IPS DF 4.7 (cell line): ENCODE data around the gene ERC1.
A peak's percentile ranks its signal among the peaks of the same experiment; 100 is the strongest.
"Not testable (repeated sequence)": the region's sequence is repeated elsewhere in the genome, so short reads cannot be mapped to it uniquely, and the experiment has no call there.

ENCODE experiments used
- DNase-seq: peaks from one replicate; pipeline ENCODE4 v3.0.0-alpha.2; 2013; ENCODE audit warnings: low spot score; ENCODE audit errors: extremely low read depth

ERC1 gene

GRCh38 chr12:1022032-1022970 lies 31.3 kb downstream of the ERC1 start:
- DNase-seq: no peak

- no peak for DNase-seq
Measured at GRCh38 chr12:1030779-1031178, 39.8 kb downstream of the ERC1 start.

- DNase-seq: no peak
Measured at GRCh38 chr12:1034243-1034642, 43.2 kb downstream of the ERC1 start.

- DNase-seq: no peak
Measured at GRCh38 chr12:1034751-1035457, 43.9 kb downstream of the ERC1 start.

- no peak for DNase-seq
Measured at GRCh38 chr12:1041478-1041877, 50.5 kb downstream of the ERC1 start.

GRCh38 chr12:1044199-1044598 lies 53.2 kb downstream of the ERC1 start:
- no peak for DNase-seq

- DNase-seq: no peak
Measured at GRCh38 chr12:1044696-1045095, 53.7 kb downstream of the ERC1 start.

GRCh38 chr12:1046727-1047126 lies 55.7 kb downstream of the ERC1 start:
- no peak for DNase-seq

GRCh38 chr12:1047898-1048660 lies 57.1 kb downstream of the ERC1 start:
- no peak for DNase-seq

- DNase-seq: no peak
Measured at GRCh38 chr12:1050059-1050707, 59.2 kb downstream of the ERC1 start.

GRCh38 chr12:1051672-1052071 lies 60.6 kb downstream of the ERC1 start:
- DNase-seq: not testable (repeated sequence)

- DNase-seq: no peak
Measured at GRCh38 chr12:1053690-1054089, 62.7 kb downstream of the ERC1 start.

GRCh38 chr12:1054117-1054870 lies 63.3 kb downstream of the ERC1 start:
- DNase-seq: no peak

GRCh38 chr12:1056390-1056789 lies 65.4 kb downstream of the ERC1 start:
- DNase-seq: peak; percentile 46

- DNase-seq: no peak
Measured at GRCh38 chr12:1058423-1058822, 67.4 kb downstream of the ERC1 start.

GRCh38 chr12:1059162-1059561 lies 68.1 kb downstream of the ERC1 start:
- no peak for DNase-seq

GRCh38 chr12:1063852-1064251 lies 72.8 kb downstream of the ERC1 start:
- no peak for DNase-seq

- no peak for DNase-seq
Measured at GRCh38 chr12:1064317-1064716, 73.3 kb downstream of the ERC1 start.

- no peak for DNase-seq
Measured at GRCh38 chr12:1065629-1066028, 74.6 kb downstream of the ERC1 start.

- no peak for DNase-seq
Measured at GRCh38 chr12:1069846-1070245, 78.8 kb downstream of the ERC1 start.

- DNase-seq: no peak
Measured at GRCh38 chr12:1071182-1071581, 80.2 kb downstream of the ERC1 start.
